Adrenal gland (tissue), 12 donors: ENCODE measurements around the gene UHRF1. TPM values are rescaled to one million over a fixed set of nuclear protein-coding genes. Genes with fewer than 3 reads are reported as not detected.

Source experiments
- DNase-seq, 7 donors: peaks; one replicate each; pipeline ENCODE4 v3.0.0-alpha.2; 2019 to 2020
- H3K27ac ChIP-seq, 5 donors: fragments of 200-600 bp; sonication (generic) in 4 of 5; 1 replicate in 3 of 5; 2 replicates in 2 of 5; pipeline versions ENCODE4 v1.5.1 to v1.8.0; 2016 to 2020; ENCODE audit warnings: mild to moderate bottlenecking in 1 of 5
- H3K27me3 ChIP-seq: fragments of 200-600 bp; 2 replicates; pipeline ENCODE4 v1.8.0; 2021
- H3K36me3 ChIP-seq, 2 donors: fragments of 200-600 bp; replicated peaks in 1 of 2; 1 replicate in 1 of 2; 2 replicates in 1 of 2; pipeline versions ENCODE4 v1.5.1 to v1.8.0; 2018 to 2022
- H3K4me1 ChIP-seq, 2 donors: fragments of 200-600 bp; replicated peaks in 1 of 2; 1 replicate in 1 of 2; 2 replicates in 1 of 2; pipeline versions ENCODE4 v1.5.1 to v1.8.0; 2018 to 2021
- H3K4me3 ChIP-seq, 4 donors: fragments of 200-600 bp; sonication (generic) in 3 of 4; one replicate each; pipeline ENCODE4 v1.5.1; 2016 to 2018
- H3K9me3 ChIP-seq, 3 donors: fragments of 200-600 bp; sonication (generic) in 1 of 3; replicated peaks in 1 of 3; 1 replicate in 2 of 3; 2 replicates in 1 of 3; pipeline versions ENCODE4 v1.5.1 to v1.8.0; 2016 to 2021
- POLR2A ChIP-seq, 2 donors: fragments of 450-650 bp; IDR thresholded peaks; one replicate each; pipeline ENCODE4 v1.6.1; 2017; ENCODE audit warnings: antibody characterized with exemption in 2 of 2, mild to moderate bottlenecking in 2 of 2, moderate library complexity in 1 of 2
- WGBS, 4 donors: extraction: QIAGEN DNeasy Blood & Tissue Kit in 2 of 4; methylation state at CpG; one replicate each; pipeline versions ENCODE4 v1.1.5 to v1.1.7; 2013 to 2017; 5-methylcytosine and 5-hydroxymethylcytosine counted together
- intact Hi-C, 2 donors: fragments of 100-400 bp; cut with DNase I; formaldehyde crosslinking; loops; one replicate each; pipeline versions ENCODE4 v1.14.1 to v1.15.0; 2022 to 2023
- polyA plus RNA-seq, 3 donors: library from polyadenylated mRNA; stranded (reverse); fragments of 200-250 nt in 2 of 3; fragments of 350-450 nt in 1 of 3; fragmentation: Illumina TruSeq in 1 of 3; extraction: RNeasy Lipid Tissue Mini Kit (QIAGEN cat#74804) in 1 of 3; gene quantifications; one replicate each; pipeline ENCODE4 v1.2.3, GENCODE V29; 2013 to 2014
- total RNA-seq, 9 donors: library from RNA; depleted of rRNA in 4 of 9; stranded (reverse); fragments of >200 nt in 4 of 9; fragments of 120-200 nt in 1 of 9; fragmentation: NEBNext Ultra II Directional in 1 of 9; extraction: Animal tissue kit (Norgen Biotek cat#: 25700) in 1 of 9; gene quantifications; one replicate each; pipeline versions ENCODE4 v1.1.0 to v1.2.4, GENCODE V29; 2013 to 2023
- TF ChIP-seq, protein P1 (sequence below), 6 experiments: fragments of 450-650 bp in 4 of 6; fragments of 200-600 bp in 2 of 6; sonication (generic) in 1 of 6; IDR thresholded peaks; 1 replicate in 5 of 6; 2 replicates in 1 of 6; pipeline versions ENCODE4 v1.5.1 to v1.8.0; 2016 to 2021; ENCODE audit warnings: antibody characterized with exemption in 6 of 6, mild to moderate bottlenecking in 2 of 6, moderate library complexity in 1 of 6
- donor health status: healthy with polysubstance abuse.
- donor health status: Bipolar disorder and iron deficiency.
- donor health status: DM: yes; HTN: yes; CAD: no.
- donor health status: DM: no; HTN: no; CAD: no.
- donor health status: DM: no; HTN: no; CAD: no.
- donor health status: DM: yes; HTN: yes; CAD: no.

UHRF1 gene
- total and polyA plus RNA-seq, 12 donors = 0.56 to 11.0 (median 1.1) TPM

DNA sequence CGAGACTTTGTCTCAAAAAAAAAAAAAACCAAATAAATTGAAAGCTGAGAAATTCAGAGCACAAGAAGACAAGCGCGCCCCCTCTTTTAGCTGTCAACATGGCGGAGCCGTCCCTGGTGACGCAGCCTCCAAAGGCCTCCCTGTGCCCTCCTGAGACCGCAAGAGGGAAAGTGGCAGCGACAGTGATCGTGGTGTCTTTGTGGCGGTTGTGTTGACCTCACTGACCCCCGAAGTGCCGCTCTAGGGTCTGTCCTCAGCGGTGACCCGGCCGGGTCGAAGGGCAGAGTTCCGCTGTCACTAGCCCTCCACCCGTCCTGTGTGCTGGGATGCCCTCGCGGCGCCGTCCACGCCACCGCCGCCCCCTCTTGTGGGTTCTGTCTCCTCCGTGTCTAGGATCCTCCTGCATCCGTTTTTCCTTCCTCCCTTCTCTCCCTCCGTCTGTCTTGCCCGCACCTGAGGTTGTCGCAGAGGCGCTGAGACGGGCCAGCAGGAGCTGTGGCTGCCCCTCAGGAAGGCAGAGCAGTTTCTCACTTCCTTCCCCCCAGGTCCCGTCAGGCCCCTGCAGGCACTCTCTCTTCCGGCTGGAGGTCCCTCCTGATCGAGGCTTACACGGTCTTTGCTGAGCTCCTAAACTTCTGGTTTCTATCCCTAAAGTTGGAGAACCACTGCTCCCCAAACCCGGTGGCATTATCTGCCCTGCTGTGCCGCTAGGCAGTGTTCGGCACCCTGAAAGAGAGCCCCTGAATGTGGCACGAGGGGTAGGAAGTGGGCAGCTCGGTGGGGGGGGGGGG, 7.2 kb downstream of the UHRF1 start:
- Histone ChIP-seq H3K9me3 (no peaks in the 10 kb centered on the region), H3K4me3 (peak overlapping the region in 1 of 4 donors; percentile 29), H3K27me3 (no peaks in the 10 kb centered on the region), H3K36me3 (no peaks in the 10 kb centered on the region), H3K27ac (no peak overlapping the region), H3K4me1 (peaks cover 0 to 7% of the 10 kb centered on the region in 2 donors)
- 78 to 82% (median 81%) methylated on average over 36 to 41 of the region's 41 CpGs for WGBS, 4 donors
- intact Hi-C loops = no loop called here
- TF ChIP-seq, protein P1, sequence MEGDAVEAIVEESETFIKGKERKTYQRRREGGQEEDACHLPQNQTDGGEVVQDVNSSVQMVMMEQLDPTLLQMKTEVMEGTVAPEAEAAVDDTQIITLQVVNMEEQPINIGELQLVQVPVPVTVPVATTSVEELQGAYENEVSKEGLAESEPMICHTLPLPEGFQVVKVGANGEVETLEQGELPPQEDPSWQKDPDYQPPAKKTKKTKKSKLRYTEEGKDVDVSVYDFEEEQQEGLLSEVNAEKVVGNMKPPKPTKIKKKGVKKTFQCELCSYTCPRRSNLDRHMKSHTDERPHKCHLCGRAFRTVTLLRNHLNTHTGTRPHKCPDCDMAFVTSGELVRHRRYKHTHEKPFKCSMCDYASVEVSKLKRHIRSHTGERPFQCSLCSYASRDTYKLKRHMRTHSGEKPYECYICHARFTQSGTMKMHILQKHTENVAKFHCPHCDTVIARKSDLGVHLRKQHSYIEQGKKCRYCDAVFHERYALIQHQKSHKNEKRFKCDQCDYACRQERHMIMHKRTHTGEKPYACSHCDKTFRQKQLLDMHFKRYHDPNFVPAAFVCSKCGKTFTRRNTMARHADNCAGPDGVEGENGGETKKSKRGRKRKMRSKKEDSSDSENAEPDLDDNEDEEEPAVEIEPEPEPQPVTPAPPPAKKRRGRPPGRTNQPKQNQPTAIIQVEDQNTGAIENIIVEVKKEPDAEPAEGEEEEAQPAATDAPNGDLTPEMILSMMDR (IDR thresholded peaks at IDR 0.05) = no peak
- no peak for TF ChIP-seq POLR2A (IDR thresholded peaks at IDR 0.05)
- DNase-seq = no peak

DNA sequence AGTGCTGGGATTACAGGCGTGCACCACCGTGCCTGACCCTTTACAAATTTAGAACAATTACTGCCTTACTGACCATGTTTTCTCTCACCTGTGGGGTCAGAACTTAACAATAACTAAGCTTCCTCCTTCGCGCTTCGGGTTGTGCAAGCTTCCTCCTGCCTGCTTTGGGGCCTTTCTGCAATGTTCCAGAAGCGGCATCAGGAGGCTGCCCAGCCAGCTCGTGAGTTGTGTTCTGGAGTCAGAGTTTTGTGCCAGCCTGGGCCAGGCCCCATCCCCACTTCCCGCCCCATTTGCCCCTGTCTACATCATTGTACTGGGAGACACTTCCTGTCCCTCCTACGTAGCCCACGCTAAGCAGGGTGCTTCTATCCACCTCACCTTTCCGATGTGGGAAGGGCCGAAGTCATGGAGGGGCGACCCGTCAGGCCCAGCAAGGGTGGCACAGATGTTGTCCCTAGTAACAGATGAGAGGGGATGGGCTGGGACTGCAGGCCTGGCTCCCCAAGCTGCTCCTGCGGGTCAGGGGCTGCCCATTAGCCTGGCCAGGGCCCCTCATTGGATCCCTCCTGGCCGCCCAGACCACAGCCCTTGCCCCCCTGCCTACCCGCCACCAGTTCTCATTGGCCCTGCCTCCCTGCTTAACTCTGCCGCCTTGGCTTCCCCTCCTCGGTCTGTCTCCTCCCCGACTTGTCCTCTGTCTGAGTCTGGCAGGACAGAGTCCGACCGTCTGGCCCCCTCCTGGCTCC, 13.4 kb downstream of the UHRF1 start:
- H3K27ac ChIP-seq = no peak overlapping the region
- no peaks in the 10 kb centered on the region for H3K27me3 ChIP-seq
- WGBS, 4 donors = 77 to 87% (median 79%) methylated on average over 21 to 22 of the region's 22 CpGs
- no peaks in the 10 kb centered on the region for H3K36me3 ChIP-seq
- H3K4me1 ChIP-seq = peaks cover 4 to 8% of the 10 kb centered on the region in 2 donors
- TF ChIP-seq POLR2A (IDR thresholded peaks at IDR 0.05) = no peak
- TF ChIP-seq, protein P1 (IDR thresholded peaks at IDR 0.05) = no peak
- DNase-seq = no peak
- intact Hi-C loops = no loop called here
- no peak overlapping the region for H3K4me3 ChIP-seq
- H3K9me3 ChIP-seq = no peaks in the 10 kb centered on the region

DNA sequence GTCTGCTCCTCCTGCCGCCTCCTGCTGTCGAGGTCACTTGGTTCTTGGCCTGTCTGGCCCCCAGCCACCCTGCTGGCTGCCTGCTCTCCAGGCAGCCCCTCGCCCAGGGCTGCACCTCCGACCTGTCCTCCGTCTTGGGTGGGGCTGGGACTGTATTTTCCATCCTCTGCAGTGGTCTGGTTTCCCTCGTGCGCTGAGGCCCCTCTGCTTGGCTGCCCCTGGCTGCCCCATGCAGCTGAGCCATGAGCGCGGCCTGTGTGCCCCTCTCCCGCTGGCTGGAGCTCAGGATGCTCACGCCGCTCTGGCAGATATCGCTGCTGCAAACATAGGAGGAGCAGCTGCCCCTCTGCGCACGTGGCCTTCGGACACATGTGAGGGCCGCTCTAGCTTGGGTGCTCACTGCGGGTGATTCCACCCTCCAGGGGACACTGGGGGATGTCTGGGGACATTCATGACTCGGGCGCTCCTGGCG, 14.0 kb downstream of the UHRF1 start:
- no peak for TF ChIP-seq POLR2A (IDR thresholded peaks at IDR 0.05)
- TF ChIP-seq, protein P1 (IDR thresholded peaks at IDR 0.05) = no peak
- Histone ChIP-seq H3K4me1 (peaks cover 6 to 9% of the 10 kb centered on the region in 2 donors), H3K27me3 (no peaks in the 10 kb centered on the region), H3K4me3 (no peak overlapping the region), H3K27ac (no peak overlapping the region), H3K9me3 (no peaks in the 10 kb centered on the region), H3K36me3 (no peaks in the 10 kb centered on the region)
- intact Hi-C loops = no loop called here
- WGBS, 4 donors = 86 to 89% (median 86%) methylated on average over 9 to 21 of the region's 21 CpGs
- DNase-seq = no peak

DNA sequence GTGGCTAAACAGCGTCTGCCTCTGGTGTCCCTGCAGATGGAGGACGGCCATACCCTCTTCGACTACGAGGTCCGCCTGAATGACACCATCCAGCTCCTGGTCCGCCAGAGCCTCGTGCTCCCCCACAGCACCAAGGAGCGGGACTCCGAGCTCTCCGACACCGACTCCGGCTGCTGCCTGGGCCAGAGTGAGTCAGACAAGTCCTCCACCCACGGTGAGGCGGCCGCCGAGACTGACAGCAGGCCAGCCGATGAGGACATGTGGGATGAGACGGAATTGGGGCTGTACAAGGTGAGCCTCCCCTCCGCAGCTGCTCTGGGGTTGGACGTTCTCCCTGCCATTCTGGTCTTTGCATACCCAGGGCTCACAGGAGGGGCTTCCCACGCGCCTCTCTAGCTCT, 19.9 kb downstream of the UHRF1 start:
- peak in 1 of 2 donors; percentile 39 for TF ChIP-seq POLR2A (IDR thresholded peaks at IDR 0.05)
- TF ChIP-seq, protein P1 (IDR thresholded peaks at IDR 0.05) = no peak
- intact Hi-C loops = no loop called here

More for the DNA sequence above, 19.9 kb downstream of the UHRF1 start:
- DNase-seq = peak; percentile 68 to 87 (median 77)
- Histone ChIP-seq H3K4me1 (peaks cover 9 to 14% of the 10 kb centered on the region in 2 donors), H3K9me3 (no peaks in the 10 kb centered on the region), H3K36me3 (no peaks in the 10 kb centered on the region), H3K4me3 (no peak overlapping the region), H3K27ac (peak overlapping the region in 2 of 5 donors; percentile 40 to 63), H3K27me3 (no peaks in the 10 kb centered on the region)
- 56 to 83% (median 63%) methylated on average over 4 to 22 of the region's 22 CpGs for WGBS, 4 donors
